Neuron (in vitro differentiated cells): ENCODE measurements around the gene SMPDL3A.
A peak's percentile ranks its signal among the peaks of the same experiment; 100 is the strongest.

Source experiments
- H2AFZ ChIP-seq: one replicate; pipeline ENCODE4 v1.6.1; 2013; ENCODE audit warnings: low read depth, mild to moderate bottlenecking, inconsistent platforms, low read length, moderate library complexity
- H3K27me3 ChIP-seq: one replicate; pipeline ENCODE4 v1.6.1; 2013; ENCODE audit warnings: low read length; ENCODE audit not compliant: insufficient read depth
- H3K36me3 ChIP-seq: one replicate; pipeline ENCODE4 v1.6.1; 2013; ENCODE audit warnings: low read length; ENCODE audit not compliant: insufficient read depth
- H3K4me1 ChIP-seq: one replicate; pipeline ENCODE4 v1.6.1; 2013; ENCODE audit warnings: low read length; ENCODE audit not compliant: insufficient read depth
- H3K4me3 ChIP-seq: 2 replicates; pipeline ENCODE4 v1.5.1; 2013; ENCODE audit warnings: mild to moderate bottlenecking, low read length, moderate library complexity
- H3K9me3 ChIP-seq: one replicate; pipeline ENCODE4 v1.6.1; 2013; ENCODE audit warnings: low read length

The SMPDL3A gene

DNA sequence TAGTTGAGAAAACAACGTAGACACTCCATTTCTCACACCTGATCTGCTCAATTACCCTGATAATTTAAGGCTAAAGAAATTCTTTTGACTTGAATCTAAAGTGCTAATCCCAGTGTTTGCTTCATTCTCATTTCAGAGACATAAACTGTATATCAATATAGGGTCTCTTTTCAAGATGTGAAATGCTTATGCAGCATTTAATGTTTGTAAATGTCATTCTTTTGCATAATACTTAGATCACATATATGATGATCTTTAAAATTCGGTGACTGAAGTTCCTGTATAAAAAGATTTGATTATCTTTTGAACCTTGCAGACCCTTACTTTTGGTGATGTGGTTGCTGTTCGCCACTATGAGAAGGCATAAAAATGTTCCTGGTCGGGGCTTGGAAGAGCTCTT is 5.7 kb upstream of the SMPDL3A start:
- Histone ChIP-seq H3K4me1 (peaks cover 30% of the 10 kb centered on the region), H3K36me3 (no peaks in the 10 kb centered on the region), H2AFZ (no peak overlapping the region), H3K27me3 (no peaks in the 10 kb centered on the region), H3K9me3 (no peaks in the 10 kb centered on the region), H3K4me3 (no peak overlapping the region)

DNA sequence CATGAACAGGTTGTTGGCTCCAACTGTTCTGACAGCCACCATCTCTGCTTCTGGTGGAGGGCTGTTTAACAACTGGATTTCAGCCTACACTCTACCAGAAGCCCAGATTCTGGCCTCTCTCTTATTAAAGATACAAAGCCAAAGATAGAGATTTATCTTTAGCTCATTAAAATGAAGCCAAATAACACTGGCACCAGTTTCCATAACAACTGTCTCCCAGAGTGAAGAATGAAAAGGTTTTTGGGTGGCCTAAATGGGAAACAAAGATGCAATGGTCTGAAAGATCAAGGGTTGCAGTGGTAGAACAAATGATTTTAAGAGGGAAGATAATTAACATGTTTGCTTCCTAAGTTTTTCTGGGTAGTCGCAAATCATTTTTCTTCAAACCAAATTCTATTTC is 3.2 kb upstream of the SMPDL3A start:
- Histone ChIP-seq H3K9me3 (no peaks in the 10 kb centered on the region), H3K27me3 (no peaks in the 10 kb centered on the region), H3K4me1 (peaks cover 31% of the 10 kb centered on the region), H3K36me3 (no peaks in the 10 kb centered on the region), H2AFZ (no peak overlapping the region), H3K4me3 (no peak overlapping the region)

DNA sequence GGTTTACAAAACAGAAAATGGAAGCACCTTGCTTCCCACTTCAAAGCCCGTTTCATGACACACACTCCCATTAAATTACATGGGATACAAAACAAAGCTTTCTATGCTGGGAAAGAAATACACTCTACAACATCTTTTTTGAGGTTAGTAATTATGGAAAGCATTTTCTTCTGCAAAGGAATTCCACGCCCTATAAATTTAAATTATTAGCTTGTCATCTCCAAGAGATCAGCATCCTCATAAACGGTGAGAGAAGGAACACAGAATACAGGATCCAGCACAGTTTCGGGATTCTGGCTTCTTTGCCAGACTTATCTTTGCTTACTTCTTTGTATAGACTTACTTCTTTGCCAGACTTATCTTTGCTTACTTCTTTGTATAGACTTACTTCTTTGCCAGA is 1.3 kb upstream of the SMPDL3A start:
- no peaks in the 10 kb centered on the region for H3K36me3 ChIP-seq
- no peak overlapping the region for H2AFZ ChIP-seq
- H3K4me1 ChIP-seq: peaks cover 31% of the 10 kb centered on the region
- H3K27me3 ChIP-seq: no peaks in the 10 kb centered on the region
- H3K4me3 ChIP-seq: no peak overlapping the region
- no peaks in the 10 kb centered on the region for H3K9me3 ChIP-seq

DNA sequence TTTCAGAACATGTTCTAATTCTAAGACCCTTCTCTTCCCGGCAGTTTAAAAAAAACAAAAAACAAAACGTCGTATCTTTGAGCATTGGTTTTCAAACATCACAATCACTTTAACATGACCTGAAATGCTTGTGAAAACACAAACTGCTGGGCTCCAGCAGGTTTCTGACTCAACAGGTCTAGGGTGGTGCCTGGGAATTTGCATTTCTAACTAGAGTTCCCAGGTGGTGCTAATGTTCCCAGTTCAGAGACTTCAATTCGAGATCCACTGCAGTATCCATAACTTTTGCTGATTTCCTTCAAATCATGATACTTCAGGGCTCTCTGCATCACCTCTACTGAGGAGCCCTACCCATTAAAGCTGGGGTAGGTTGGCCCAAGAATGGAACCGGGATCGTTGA is 850 bp upstream of the SMPDL3A start:
- H3K9me3 ChIP-seq: no peaks in the 10 kb centered on the region
- peak overlapping the region; percentile 75 for H3K4me3 ChIP-seq
- no peaks in the 10 kb centered on the region for H3K27me3 ChIP-seq
- H3K4me1 ChIP-seq: peaks cover 31% of the 10 kb centered on the region
- H2AFZ ChIP-seq: peak overlapping the region; percentile 56
- no peaks in the 10 kb centered on the region for H3K36me3 ChIP-seq

DNA sequence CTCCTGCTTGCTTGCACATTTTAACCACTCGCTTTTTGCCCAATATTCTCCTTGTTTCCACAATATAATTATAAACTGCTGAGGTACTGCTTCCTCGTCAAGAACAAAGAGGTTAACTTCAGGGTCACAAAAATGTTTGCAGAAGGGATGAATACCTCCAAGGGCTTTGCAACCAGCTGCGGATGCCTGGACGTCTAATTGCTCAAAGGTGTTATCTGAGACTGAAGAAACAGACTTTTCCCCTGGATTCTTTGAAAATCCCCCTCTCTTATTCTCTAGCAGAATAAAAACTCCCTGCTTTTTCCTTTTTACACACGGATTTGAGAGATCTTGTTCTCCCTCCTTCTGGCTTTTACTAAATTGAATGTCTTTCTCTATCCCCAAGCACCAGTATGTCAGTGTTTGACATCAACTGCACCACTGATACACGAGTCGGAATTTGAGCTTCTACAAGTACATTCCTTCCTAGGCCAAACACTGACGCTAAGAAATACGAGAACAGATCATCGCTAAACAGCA is 336 bp upstream of the SMPDL3A start:
- H3K9me3 ChIP-seq: no peaks in the 10 kb centered on the region
- H3K4me3 ChIP-seq: peak overlapping the region; percentile 75
- no peaks in the 10 kb centered on the region for H3K36me3 ChIP-seq
- H3K4me1 ChIP-seq: peaks cover 31% of the 10 kb centered on the region
- no peaks in the 10 kb centered on the region for H3K27me3 ChIP-seq
- H2AFZ ChIP-seq: peak overlapping the region; percentile 56

DNA sequence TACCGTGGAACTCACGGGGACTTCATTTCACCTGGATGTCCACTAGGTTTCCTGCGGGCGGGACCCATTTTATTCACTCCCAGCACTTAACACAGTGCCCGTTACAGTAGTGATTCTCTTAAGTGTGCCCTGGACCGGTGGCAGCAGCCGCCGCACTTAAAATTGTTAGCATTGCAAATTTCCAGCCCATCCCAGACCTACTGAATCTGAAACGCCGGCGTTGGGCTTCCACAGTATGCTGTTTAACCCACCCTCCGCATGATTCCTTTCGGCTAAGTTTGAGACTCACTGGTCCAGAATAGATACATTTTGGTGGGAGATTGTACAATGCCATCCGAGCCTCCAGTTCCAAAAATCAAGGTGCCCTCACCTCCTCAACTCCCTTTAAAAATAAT is 967 bp downstream of the SMPDL3A start:
- no peaks in the 10 kb centered on the region for H3K9me3 ChIP-seq
- H2AFZ ChIP-seq: peak overlapping the region; percentile 56
- H3K27me3 ChIP-seq: no peaks in the 10 kb centered on the region
- H3K4me3 ChIP-seq: peak overlapping the region; percentile 75
- H3K4me1 ChIP-seq: peaks cover 31% of the 10 kb centered on the region
- H3K36me3 ChIP-seq: no peaks in the 10 kb centered on the region

DNA sequence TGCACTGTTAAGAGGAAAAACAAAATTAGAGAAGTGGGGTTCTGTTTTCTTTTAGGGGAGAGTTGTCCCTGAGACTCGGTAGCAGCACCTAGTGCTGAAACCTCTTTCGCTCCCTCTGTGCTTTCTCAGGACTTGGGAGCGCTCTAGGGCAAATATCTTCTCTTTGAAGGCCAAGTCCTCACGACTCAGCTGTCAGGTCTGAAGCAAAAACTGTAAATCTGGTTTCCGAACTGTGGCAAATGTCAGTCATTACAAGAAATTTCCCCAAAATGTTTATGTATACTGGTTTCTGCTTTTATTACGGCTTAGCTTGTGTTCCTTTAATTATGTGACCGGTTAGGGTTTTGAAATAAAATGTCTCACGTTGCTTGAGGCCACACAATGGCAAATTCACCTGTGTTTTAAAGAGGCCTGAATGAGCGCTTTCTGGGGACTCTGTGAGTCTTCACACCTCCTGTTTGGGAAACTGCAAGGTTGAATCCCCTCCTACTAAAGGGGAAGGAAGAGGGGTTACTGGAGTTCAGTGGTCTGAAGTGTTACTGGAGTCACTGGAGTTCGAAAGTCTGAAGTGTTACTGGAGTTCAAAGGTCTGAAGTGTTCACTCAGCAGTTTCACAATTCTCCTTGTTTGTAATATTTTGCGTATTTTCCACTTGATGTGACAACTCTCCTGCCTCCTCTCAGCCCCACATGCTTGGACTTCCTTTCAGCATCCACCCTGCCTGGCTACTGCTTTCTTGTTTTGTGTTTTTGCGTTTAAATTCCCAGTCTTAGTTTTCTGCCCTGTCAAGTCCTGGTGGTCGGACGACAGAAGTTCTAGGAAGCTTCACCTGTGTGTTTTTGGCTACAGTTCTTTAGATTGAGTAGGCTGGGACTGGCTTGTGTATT is 1.6 kb downstream of the SMPDL3A start:
- Histone ChIP-seq H3K36me3 (no peaks in the 10 kb centered on the region), H3K4me3 (peak overlapping the region; percentile 75), H3K27me3 (no peaks in the 10 kb centered on the region), H3K4me1 (peaks cover 26% of the 10 kb centered on the region), H3K9me3 (no peaks in the 10 kb centered on the region), H2AFZ (peak overlapping the region; percentile 56)

DNA sequence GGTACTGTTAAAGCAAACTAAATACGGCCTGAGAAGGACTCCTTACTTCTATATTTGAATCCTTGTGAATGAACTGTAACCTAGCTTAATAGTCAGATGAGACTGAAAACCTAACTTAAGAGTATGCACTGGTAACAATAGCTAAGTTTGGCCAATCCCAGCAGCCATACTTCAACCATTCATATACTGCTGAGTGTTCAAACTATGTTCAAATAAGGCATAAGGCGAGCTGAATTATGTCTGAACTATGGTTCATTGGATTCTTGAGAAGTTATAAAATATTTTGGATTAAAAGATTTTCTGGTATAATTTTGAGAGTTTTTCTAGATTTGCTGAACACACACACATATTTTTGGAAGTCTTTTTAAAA is 2.2 kb downstream of the SMPDL3A start:
- no peaks in the 10 kb centered on the region for H3K27me3 ChIP-seq
- H3K4me3 ChIP-seq: no peak overlapping the region
- no peaks in the 10 kb centered on the region for H3K36me3 ChIP-seq
- H3K9me3 ChIP-seq: no peaks in the 10 kb centered on the region
- peaks cover 20% of the 10 kb centered on the region for H3K4me1 ChIP-seq
- H2AFZ ChIP-seq: no peak overlapping the region

DNA sequence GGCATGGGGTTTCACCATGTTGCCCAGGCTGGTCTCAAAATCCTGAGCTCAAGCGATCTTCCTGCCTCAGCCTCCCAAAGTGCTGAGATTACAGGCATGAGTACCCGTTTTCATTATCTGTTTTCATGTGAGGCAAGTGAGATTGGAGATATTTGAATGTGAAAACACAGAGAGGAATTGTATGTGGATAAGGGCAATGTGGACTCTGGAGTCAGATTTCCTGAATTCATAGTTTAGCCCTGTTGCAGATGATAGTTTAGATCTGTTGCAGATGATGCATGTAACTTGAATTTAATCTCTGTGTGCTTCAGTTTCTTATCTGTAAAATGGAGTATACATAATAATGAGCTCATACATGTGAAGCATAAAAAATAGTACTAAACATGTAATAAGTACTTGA is 3.7 kb downstream of the SMPDL3A start:
- Histone ChIP-seq H3K27me3 (no peaks in the 10 kb centered on the region), H3K4me1 (peaks cover 18% of the 10 kb centered on the region), H3K36me3 (no peaks in the 10 kb centered on the region), H3K4me3 (no peak overlapping the region), H3K9me3 (no peaks in the 10 kb centered on the region), H2AFZ (no peak overlapping the region)

DNA sequence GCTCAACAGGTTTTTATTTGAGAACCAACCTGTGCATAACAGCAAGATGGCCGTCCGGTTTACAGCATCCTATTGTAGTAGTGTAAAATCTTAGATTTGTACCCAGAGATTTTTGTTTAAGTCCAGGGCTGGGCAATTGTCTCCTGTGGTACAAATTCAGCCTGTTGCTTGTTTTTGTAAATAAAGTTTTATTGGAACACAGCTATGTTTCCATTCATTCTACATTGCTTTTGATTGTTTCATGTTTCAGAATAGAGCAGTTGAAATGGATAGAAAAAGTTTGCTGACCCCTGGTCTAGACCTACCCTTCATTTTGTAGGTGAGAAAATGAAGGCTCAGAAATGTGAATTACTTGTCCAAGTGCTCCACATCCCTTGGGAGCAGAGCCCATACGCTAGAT is 8.5 kb downstream of the SMPDL3A start:
- Histone ChIP-seq H3K36me3 (no peaks in the 10 kb centered on the region), H3K9me3 (no peaks in the 10 kb centered on the region), H3K4me3 (no peak overlapping the region), H3K4me1 (no peaks in the 10 kb centered on the region), H3K27me3 (no peaks in the 10 kb centered on the region), H2AFZ (no peak overlapping the region)

DNA sequence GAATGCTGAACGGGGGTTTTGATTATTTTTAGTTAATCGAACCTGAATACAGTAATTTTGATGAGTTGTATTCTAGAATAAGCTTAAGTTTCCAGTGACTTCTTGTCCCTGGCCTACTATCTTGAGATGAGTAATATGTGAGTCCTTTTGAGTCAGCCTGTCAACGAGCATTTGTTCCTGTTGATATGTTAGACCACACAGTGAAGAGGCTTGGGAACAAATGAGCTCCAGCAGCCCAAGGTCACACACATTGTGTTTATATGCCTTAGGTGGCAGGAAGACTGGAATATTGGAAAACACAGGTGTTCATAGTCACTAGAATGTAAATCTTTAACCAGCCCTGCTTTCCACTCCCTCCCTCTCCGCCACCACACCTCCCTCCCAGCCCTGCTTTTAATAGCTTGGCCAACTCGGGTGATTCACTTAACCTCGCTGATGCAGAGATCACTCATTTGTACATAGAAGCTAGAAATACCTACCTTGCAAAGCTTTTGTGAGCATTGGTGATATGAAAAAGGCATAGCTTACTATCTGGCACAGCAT is 9.1 kb downstream of the SMPDL3A start:
- Histone ChIP-seq H3K27me3 (no peaks in the 10 kb centered on the region), H2AFZ (no peak overlapping the region), H3K4me3 (no peak overlapping the region), H3K4me1 (no peaks in the 10 kb centered on the region), H3K36me3 (no peaks in the 10 kb centered on the region), H3K9me3 (no peaks in the 10 kb centered on the region)

DNA sequence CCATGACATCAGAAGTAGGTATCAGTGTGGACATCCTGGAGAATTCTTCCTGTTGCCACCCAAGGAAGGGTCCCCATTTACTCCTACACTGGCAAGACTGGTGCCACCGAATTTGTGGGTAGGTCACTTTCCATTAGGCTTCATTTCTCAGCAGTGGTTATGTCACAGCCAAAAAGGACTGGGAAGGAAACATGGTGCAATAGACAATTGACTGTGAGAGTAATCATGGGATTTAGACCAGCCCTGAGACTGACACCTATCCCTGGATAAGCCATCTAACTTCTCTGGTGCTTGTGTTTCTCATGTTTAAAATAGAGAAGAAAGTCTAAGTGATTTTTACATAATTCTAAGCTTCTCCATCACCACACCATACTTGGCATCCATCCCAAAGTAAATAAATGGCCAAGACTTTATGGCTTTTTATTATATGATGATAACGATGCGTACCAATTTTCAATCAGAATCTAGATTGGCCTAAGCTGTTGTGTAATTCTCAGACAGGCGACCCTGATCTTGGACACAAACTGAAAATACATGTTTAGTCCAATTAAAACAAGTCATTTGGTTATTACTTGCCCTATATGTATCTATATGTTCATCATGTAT is 10.2 kb downstream of the SMPDL3A start:
- H3K9me3 ChIP-seq: no peaks in the 10 kb centered on the region
- no peaks in the 10 kb centered on the region for H3K36me3 ChIP-seq
- no peaks in the 10 kb centered on the region for H3K27me3 ChIP-seq
- no peak overlapping the region for H3K4me3 ChIP-seq
- H3K4me1 ChIP-seq: no peaks in the 10 kb centered on the region
- no peak overlapping the region for H2AFZ ChIP-seq

DNA sequence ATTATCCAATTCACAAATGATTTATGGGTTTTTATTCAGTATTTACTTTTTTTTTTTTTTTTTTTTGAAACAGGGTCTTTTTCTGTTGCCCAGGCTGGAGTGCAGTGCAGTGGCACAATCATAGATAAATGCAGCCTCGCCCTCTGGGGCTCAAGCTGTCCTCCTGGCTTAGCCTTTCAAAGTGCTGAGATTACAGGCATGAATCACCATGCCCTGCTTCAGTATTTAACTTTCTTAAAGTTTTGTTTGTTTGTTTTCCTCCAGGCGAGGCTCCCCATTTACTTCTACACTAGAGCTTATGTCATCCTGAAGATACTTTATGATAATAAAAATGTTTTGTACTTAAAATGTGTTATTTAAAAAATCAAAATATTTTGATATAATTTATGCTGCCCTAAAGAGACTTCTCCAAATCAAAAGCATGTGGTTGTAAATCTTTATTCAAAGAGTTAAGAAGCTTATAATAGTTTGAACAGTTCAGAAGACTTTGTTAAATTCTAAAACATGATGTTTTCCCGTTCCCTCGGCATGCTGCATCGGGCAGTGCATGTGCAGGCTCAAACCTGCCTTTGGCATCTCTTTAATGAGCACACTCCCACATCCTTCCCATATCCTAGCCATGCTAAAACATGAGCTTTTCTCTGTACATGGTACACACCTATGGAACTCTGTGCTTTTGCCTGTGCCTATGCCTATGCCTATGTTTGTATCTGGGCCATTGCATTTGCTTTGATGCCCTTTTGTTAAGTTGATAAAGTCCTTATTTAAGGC is 11.0 kb downstream of the SMPDL3A start:
- Histone ChIP-seq H3K9me3 (no peaks in the 10 kb centered on the region), H3K4me3 (no peak overlapping the region), H3K36me3 (no peaks in the 10 kb centered on the region), H2AFZ (no peak overlapping the region), H3K27me3 (no peaks in the 10 kb centered on the region), H3K4me1 (no peaks in the 10 kb centered on the region)
